Measurements from ENCODE around the gene SLC12A2. TPM values are rescaled to one million over a fixed set of nuclear protein-coding genes. Genes with fewer than 3 reads are reported as not detected.

SLC12A2 gene
- 10 to 100 TPM; 15.0 to 24.6 (median 18.8) TPM for polyA plus RNA-seq (ENCODE audit: insufficient read length in 10 of 10)
- long read RNA-seq, donor 1, full-length matches to known transcripts: 1 of 1 reads
- long read RNA-seq, donor 1, partial matches to known transcripts: 0 of 1 reads
- long read RNA-seq, donor 1, other reads (novel, unspliced or antisense): 0 of 1 reads
- long read RNA-seq, donor 2: 0 reads
- long read RNA-seq, donor 3: 0 reads
- long read RNA-seq, donor 4: 0 reads
- long read RNA-seq, donor 5: 0 reads
- long read RNA-seq, donor 6, partial matches to known transcripts: 22 of 22 reads
- long read RNA-seq, donor 6, other reads (novel, unspliced or antisense): 0 of 22 reads
- long read RNA-seq, donor 7: 0 reads
- long read RNA-seq, donor 8: 0 reads
- long read RNA-seq, donor 9: 0 reads

DNA sequence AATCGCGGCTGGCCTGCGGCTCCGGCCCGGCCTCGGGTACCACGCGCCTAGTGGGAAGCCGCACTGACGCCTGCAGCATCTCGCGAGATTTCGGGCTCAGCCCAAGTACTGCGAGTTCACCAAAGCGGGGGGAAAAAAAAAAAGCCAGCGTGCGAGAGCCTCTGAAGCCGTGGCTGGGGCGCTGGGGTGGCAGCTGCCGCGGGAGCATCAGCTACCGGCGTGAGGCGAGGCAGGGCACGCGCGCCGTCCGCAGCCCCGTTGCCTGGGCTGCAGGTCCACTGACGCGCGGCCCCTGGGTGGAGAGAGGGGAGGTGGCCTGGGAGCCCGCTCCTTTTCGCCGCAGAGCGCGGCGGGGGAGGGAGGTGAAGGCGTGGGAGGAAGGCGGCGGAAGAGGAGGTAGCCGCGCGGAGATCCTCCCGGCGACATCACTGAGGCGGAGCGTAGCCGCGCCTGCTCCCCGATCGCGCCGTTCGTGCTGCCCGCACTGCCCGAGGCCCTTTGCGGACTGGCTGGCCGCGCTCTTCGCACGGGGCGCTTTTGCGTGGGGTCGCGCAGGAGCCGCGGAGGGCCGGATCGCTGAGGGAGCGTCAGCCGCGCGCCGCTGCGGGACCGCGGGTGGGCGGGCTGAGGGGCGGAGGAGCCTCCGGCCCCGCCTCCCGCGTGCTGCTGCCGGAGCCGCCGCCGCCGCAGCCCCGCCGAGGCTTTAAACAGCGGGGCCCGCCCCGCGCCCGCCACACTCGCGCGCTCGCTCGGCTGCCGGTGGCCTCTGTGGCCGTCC lies at the start of gene SLC12A2:
Gene SLC12A2 (plus strand): TSS at position 734 of the 778 bp plus-strand sequence. CDS start 189 bp downstream, outside the sequence.
- peak; percentile 95 to 99 (median 96) for DNase-seq

DNA sequence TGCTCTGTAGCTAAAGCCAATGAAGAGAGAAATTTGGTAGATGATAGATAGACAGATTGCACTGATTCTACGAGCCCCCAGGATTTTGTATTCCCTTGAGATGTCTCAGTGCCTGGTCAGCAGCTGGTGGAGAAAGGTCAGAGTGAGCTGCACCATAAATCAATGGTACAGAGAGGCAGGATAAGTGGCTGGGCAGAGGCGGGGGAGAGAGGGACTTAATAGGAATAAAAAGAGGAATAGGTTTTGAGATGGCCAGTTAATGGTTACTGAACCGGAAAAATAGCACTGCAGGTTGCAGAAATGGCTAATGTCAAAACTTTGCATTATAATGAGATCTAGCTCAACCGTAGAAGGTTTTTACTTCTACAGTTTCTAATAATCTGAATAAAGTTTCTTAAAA lies 47.9 kb upstream of the SLC12A2 start:
- DNase-seq: no peak

DNA sequence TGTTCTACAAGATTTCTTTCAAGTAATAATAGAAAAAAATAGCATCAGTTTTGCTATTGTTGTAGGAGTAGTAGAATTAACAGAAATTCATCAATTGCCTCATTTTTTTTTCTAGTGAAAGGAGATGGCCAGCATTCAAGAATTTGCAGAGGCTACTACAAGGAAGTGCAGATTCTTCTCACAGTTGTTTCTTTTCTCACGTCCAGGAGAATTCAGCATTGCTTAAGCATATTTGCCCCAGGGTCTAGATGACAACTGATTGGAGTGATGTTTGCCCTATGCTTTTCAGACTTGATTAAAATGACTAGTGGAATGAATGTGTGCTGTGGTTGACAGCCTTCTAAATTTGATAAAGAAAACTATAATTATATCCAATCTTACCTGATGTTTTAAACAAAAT lies 46.6 kb upstream of the SLC12A2 start:
- no peak for DNase-seq

DNA sequence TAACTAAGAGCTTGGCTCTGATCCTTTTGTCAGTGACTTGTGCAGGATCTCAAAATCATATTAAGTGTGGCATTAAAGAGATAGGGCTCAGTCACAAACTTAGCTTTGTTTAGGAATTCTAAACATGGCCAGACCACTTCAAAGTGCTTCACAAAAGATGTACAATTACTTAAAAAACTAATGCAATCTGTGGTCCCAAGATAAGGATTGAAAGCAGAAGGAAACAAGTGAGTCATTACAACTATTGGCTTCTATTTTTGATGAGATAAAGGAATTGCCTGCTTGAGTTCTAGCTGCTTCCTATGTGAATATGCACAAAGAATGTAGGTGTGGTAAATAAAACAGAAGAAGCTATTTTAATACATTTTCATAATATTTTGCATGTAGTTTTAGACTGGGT lies 44.9 kb upstream of the SLC12A2 start:
- no peak for DNase-seq

DNA sequence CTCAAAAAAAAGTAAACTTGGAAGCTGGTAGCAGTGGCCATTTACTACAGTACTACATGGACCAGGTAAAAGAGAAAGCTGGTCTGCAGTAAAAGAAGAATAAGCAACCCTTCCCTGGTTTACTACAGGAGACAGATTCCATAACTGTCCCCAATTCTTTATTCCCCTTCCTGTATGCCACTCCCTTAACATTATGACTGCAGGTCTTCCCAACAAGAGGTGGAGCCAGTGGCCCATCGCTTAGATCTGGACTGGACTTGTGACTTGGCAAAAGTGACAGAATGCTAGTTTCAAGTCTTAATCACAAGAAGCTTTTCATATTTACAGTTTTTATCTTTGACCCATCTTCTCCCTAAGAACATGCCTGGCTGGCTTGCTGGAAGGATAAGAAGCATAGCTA lies 42.6 kb upstream of the SLC12A2 start:
- no peak for DNase-seq

DNA sequence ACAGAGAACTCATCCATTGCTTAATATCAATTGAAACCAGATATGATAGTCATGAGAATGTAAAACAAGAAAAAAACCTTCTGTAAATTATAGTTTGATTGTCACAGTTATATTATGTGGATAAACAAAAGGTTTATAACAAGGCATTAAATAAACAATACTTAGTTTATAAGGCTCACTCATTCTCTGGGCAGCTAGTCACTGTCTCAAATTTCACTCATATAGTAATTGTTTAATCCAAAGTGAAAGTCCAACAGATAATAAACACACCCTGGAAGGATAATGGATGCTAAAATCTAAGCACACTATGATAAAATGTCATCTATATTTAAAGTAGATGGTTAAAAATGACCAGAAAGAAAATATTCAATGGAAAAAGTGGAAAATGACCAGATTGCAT lies 30.8 kb upstream of the SLC12A2 start:
- no peak for DNase-seq

DNA sequence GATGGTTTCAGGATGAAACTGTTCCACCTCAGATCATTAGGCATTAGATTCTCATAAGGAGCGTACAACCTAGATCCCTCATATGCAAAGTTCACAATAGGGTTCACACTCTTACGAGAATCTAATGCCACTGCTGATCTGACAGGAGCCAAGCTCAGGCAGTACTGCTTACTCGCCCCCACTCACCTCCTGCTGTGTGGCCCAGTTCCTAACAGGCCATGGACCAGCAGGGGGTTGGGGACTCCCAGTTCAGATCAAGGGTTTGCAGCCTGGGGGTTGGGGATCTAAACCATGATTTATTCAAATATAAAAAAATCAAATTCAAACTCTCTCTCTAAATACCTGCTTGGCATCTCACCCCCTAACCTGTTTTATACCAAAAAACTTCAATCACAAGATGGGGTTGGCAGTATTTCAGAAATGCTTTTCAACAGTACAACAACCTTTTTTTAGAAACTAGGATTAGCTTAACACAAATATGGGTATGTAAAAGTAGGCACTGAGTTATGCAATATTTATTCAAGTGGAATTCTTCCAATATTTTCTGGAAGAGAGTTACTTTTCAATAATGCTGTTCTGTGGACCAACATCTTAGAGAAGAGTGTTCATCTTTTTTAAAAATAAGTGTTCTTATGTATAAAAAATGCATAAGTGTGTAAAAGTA lies 30.1 kb upstream of the SLC12A2 start:
- no peak for DNase-seq

DNA sequence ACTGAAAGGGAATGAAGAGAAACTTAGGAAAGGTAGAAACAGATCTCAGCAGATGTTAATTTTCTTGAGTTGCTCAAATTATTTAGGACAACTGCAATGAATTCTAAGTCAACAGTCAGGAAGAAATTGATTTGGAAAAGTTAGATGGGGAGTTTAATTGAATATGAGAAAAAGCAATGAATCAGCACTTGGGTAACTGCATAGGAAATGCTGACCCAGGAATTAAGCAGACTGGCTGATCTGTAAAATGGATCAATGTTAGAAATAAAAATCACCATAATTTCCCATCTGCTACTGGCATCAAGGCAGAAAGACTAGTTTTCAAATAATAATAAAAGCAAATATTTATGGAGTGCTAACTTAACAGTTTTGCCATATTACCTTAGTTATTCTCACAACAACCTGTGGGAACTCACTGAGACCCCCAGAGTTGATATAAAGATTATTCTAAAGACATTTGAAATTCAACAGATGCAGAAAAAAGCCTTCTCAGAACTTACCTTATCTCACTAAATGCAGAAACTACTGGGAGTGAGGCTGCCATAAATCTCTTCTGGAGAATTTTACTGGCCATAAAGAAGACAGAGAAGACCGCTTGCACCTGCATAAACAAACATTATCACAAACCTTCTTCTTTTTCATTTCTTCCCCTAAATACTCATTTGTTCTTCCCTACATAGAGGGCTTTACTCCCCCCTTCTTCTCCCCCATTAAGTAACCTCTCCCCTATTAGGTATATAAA lies 22.8 kb upstream of the SLC12A2 start:
- DNase-seq: no peak

DNA sequence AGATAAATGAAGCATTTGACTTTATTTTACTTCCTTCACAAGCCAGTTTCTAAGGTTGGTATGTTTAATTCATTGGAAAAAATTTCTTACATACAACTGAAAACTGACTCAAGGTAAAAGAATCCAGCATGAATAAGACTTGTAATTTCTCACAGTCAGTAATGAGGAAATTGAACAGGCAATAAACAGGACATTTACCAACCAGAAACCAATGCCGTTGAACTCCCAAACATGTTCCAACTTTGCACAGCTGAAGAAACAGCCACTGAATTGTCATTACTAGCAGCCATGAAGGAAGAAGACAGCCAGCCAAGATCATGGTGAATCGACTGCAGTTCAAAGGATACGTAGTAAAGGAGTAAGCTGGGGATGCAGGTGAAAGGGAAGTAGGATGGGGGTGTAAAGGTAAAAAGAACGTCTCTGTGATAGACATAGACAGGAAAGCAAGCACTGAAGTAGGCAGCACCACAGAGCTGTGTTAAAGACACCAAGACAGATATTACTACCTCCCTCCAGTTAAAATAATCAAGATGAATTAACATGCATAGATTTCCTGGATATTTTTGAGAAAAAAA lies 21.3 kb upstream of the SLC12A2 start:
- DNase-seq: peak in 1 of 3 donors; percentile 23

DNA sequence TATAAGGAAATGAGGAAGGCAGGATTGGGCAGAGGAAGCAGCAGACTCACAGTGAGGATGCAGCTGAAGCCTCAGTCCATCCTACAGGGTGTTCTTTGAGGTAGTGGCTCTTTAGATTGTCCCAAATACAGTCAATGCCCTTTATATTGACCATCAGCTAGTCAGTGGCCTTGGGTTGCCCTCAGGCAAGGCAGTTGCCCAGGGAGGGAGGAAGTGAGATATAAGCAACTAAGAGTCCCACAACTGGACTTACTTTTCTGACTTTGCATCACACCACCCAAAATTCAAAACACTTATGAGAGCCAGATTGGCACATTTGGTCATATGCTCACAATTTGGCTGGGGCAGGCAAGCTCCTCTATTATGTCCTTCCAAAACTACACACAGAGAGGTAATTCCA lies 9.4 kb upstream of the SLC12A2 start:
- no peak for DNase-seq

DNA sequence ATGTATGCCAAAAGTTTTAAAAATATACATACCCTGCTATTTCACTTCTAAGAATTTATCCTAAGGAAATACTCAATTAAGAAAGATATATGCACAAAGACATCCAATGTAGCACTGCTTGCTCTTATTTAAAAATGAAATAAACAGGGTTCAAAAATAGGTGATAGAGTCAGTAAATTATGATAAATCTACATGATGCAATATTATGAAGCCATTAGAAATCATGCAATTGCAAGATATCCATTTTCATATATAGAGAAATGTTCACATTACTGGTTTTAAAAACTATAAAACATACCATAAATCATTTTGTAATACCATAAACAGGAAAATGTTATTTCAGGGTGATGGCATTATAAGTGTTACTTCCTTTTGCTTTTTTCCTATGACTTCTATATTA lies 8.6 kb upstream of the SLC12A2 start:
- DNase-seq: no peak

DNA sequence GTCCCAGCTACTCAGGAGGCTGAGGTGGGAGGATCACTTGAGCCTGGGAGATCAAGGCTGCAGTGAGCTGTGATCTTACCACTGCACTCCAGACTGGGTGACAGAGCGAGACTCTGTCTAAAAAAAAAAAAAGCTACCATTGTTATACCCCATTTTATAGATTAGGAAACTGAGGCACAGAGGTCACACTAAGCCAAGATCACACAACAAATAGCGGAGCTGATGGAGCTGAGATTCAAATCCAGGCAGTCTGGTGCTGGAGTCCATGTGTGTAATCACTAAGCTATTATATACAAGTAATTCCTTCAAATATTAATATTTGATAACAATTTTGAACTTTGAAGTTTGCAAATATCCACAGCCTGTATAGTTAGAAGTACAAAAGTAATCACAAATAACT lies 6.0 kb upstream of the SLC12A2 start:
- DNase-seq: no peak

DNA sequence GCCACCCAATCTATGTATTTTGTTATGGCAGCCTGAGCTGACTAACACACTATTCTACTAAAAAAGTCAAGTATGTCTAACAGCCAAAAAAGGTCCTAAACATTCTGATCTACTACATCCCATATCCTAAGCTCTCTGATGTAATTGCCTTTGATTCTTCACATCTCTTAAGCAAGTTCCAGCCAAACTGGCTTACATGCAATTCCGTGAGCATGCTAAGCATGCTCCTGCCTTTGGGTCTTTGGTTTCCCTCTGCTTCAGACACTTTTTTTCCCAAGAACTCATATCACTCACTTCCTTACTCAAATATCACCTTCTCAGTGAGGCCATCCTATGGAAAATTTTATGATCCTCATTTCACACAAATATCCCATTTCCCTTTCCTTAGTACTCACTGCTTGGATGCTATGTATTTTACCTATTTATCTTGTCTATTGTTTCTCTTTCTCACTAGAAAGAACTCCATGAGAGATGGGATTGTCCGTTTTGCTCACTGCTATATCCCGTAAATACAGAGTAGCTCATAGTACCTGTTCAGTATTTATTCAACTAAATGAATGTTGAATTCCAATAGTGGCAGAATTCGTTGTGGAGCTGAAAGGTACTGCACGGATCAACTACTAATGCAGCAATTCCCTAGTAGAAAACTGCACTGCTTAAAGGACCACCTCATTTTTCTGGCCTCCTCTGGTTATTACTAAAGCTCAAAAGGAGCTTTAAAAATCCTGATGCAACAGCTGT lies 2.3 kb upstream of the SLC12A2 start:
- peak in 2 of 3 donors; percentile 11 to 57 for DNase-seq

DNA sequence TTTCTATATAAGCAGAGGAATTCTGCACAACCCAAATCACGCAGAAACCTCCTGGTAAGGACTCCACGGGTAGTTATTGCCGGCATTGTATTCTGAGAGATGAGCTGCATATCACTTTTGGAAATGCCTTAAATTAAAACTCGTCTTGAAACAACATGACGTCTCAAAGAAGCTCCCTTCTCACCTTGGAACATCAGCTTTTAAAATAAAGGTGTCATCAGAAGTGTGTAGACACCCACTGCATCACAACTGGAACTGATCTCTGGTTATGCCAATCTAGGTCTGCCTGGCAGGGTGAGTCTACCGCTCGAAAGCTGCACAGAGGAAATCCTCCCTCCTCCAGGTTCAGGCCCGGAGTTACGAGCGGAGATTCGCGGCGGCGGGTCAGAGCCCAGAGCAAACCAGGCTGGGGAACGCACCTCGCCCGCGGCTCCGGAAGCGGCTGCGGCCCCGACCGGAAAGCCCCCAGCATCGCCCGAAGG lies 974 bp upstream of the SLC12A2 start:
- DNase-seq: no peak

DNA sequence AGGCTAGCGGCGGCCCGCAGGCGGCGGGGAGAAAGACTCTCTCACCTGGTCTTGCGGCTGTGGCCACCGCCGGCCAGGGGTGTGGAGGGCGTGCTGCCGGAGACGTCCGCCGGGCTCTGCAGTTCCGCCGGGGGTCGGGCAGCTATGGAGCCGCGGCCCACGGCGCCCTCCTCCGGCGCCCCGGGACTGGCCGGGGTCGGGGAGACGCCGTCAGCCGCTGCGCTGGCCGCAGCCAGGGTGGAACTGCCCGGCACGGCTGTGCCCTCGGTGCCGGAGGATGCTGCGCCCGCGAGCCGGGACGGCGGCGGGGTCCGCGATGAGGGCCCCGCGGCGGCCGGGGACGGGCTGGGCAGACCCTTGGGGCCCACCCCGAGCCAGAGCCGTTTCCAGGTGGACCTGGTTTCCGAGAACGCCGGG lies 253 bp downstream of the SLC12A2 start:
- DNase-seq: no peak

DNA sequence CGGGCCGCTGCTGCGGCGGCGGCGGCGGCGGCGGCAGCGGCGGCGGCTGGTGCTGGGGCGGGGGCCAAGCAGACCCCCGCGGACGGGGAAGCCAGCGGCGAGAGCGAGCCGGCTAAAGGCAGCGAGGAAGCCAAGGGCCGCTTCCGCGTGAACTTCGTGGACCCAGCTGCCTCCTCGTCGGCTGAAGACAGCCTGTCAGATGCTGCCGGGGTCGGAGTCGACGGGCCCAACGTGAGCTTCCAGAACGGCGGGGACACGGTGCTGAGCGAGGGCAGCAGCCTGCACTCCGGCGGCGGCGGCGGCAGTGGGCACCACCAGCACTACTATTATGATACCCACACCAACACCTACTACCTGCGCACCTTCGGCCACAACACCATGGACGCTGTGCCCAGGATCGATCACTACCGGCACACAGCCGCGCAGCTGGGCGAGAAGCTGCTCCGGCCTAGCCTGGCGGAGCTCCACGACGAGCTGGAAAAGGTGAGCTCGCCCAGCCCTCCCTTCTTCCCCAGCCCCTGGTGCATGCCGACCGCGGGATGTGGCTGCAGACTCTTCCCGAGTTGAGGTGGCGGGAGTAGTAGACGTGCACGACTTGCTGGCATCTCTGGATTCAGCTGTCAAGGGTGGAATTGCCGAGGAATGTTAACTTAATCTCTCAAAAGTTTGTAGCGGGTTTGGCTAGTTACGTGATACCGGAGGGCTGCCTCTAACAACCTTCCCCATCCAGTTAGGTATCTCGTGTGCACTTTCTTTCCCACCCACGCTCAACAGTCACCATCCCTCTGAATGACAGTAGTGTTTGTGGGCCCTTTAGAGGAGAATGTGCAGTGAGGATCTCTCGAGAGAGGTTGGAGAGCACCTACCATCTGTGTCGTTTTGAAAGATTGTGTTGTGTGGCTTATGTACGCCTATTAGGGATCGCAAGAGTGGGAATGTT lies 932 bp downstream of the SLC12A2 start:
- DNase-seq: peak in 2 of 3 donors; percentile 34 to 73

DNA sequence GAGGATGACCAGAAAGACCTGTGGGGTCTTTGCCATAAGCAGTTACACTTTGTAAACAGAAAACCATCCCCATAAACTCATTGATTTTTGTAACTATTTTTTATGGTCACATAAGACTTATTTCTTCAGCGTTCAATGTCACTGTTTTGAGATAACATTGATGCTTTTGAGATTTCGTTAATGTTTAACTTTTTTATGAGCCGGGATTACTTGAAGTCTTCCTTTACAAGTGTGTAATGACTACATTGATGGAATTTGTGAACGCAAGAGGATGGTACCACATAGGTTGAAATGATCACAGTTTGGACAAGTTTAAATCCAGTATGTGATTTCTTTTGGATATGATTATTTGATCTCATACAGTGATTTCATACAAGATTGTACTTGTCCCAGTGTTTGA lies 1.8 kb downstream of the SLC12A2 start:
- DNase-seq: no peak

DNA sequence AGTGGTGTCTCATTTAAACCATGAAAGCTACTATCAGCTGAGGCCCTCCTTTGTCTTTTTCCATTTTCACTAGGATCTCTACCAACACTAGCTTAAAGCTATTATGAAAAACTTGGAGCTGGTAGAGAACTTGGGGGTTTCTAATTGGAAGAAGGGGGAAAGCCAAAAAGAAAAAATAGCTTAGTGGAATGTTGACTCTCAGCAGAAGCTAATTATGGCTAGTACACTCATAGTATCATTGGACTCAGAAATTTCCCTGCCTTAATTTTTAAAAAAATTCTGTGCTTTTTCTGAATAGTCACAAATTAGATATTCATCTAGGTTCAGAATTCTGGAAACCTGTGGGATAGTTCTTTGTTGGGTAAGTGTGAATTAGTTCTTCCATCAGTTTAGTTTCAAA lies 8.0 kb downstream of the SLC12A2 start:
- DNase-seq: no peak

DNA sequence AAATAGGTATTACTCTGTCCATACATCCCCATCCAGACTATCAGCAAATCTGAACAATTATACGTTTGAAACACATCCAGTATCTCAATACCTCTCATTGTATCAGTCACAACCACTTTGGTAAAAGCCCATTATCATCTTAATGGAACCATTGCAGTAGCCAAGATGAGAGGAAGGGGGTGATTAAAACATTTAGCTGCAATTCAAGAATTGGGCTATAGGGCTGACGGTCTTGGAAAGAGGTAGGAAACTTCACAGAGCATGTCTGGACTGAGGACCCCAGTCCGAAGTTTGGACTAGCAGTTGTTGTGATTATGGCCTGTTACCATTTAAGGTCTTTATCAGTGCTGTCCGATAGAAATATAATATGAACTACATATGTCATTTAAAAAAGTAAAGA lies 8.6 kb downstream of the SLC12A2 start:
- no peak for DNase-seq
